Measurements from ENCODE around the gene LRPAP1. TPM values are rescaled to one million over a fixed set of nuclear protein-coding genes. Genes with fewer than 3 reads are reported as not detected.

Gene LRPAP1
- polyA plus RNA-seq, 1 of the 3 experiments (the other 2 are of a cell fraction) = 209 TPM

- no peak overlapping the region for H3K4me3 ChIP-seq (ENCODE audit: low read depth in 2 of 2, low read length in 1 of 2)
- CTCF ChIA-PET = interaction anchor here (3.9 kb wide), 1 partner anchor 11 kb away, joined by 31 read pairs; no protein-coding TSS in a partner anchor
Observed at GRCh38 chr4:3469386-3470243, 62.6 kb downstream of the LRPAP1 start.

More at GRCh38 chr4:3469386-3470243, 62.6 kb downstream of the LRPAP1 start:
- peaks cover 7% of the 10 kb centered on the region for H3F3A ChIP-seq (replicated peaks; ENCODE audit: insufficient read depth)
- H3K9me3 ChIP-seq = no peaks in the 10 kb centered on the region
- H4K20me1 ChIP-seq (ENCODE audit: insufficient read depth) = no peaks in the 10 kb centered on the region
- WGBS (ENCODE audit: low lambda C conversion rate) = 71% methylated on average over 19 of the region's 31 CpGs
- H3K27ac ChIP-seq (ENCODE audit: low read depth in 2 of 2, low read length in 1 of 2) = no peak overlapping the region
- TF ChIP-seq, protein P1, sequence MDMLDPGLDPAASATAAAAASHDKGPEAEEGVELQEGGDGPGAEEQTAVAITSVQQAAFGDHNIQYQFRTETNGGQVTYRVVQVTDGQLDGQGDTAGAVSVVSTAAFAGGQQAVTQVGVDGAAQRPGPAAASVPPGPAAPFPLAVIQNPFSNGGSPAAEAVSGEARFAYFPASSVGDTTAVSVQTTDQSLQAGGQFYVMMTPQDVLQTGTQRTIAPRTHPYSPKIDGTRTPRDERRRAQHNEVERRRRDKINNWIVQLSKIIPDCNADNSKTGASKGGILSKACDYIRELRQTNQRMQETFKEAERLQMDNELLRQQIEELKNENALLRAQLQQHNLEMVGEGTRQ (IDR thresholded peaks at IDR 0.05; ENCODE audit: borderline replicate concordance, low read depth, low read length) = no peak
- TF ChIP-seq YY1 (IDR thresholded peaks at IDR 0.05; ENCODE audit: low read depth) (no peak), FOSL2 (IDR thresholded peaks at IDR 0.05; ENCODE audit: borderline replicate concordance, low read depth) (no peak), ZBTB33 (IDR thresholded peaks at IDR 0.05; ENCODE audit: borderline replicate concordance, low read depth) (no peak), TCF12 (IDR thresholded peaks at IDR 0.05) (no peak), MAX (IDR thresholded peaks at IDR 0.05; ENCODE audit: low read depth) (no peak), TAF1 (IDR thresholded peaks at IDR 0.05; ENCODE audit: borderline replicate concordance, low read depth, low read length) (no peak), NFIC (IDR thresholded peaks at IDR 0.05; ENCODE audit: borderline replicate concordance) (no peak), RCOR1 (IDR thresholded peaks at IDR 0.05; ENCODE audit: low read length) (no peak), REST (IDR thresholded peaks at IDR 0.05; ENCODE audit: low read depth, low read length) (no peak), SMC3 (IDR thresholded peaks at IDR 0.05; ENCODE audit: low read depth, low read length) (no peak), EZH2phosphoT487 (IDR thresholded peaks at IDR 0.05; ENCODE audit: borderline replicate concordance, low read depth) (no peak), POLR2AphosphoS5 (IDR thresholded peaks at IDR 0.05; ENCODE audit: low read depth, low read length) (no peak), TEAD4 (IDR thresholded peaks at IDR 0.05; ENCODE audit: borderline replicate concordance, insufficient read depth) (no peak), SIN3A (IDR thresholded peaks at IDR 0.05; ENCODE audit: borderline replicate concordance, low read depth, low read length) (no peak), EP300 (IDR thresholded peaks at IDR 0.05; ENCODE audit: borderline replicate concordance in 1 of 2, low read depth in 1 of 2, low read length in 1 of 2) (no peak), CHD2 (IDR thresholded peaks at IDR 0.05; ENCODE audit: low read length, partially characterized antibody) (no peak)
- TF ChIP-seq, protein P2, sequence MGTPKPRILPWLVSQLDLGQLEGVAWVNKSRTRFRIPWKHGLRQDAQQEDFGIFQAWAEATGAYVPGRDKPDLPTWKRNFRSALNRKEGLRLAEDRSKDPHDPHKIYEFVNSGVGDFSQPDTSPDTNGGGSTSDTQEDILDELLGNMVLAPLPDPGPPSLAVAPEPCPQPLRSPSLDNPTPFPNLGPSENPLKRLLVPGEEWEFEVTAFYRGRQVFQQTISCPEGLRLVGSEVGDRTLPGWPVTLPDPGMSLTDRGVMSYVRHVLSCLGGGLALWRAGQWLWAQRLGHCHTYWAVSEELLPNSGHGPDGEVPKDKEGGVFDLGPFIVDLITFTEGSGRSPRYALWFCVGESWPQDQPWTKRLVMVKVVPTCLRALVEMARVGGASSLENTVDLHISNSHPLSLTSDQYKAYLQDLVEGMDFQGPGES (IDR thresholded peaks at IDR 0.05; ENCODE audit: low read depth, low read length) = no peak
- TF ChIP-seq, protein P3, sequence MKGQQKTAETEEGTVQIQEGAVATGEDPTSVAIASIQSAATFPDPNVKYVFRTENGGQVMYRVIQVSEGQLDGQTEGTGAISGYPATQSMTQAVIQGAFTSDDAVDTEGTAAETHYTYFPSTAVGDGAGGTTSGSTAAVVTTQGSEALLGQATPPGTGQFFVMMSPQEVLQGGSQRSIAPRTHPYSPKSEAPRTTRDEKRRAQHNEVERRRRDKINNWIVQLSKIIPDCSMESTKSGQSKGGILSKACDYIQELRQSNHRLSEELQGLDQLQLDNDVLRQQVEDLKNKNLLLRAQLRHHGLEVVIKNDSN (IDR thresholded peaks at IDR 0.05; ENCODE audit: borderline replicate concordance, low read depth) = no peak
- TF ChIP-seq, protein P4, sequence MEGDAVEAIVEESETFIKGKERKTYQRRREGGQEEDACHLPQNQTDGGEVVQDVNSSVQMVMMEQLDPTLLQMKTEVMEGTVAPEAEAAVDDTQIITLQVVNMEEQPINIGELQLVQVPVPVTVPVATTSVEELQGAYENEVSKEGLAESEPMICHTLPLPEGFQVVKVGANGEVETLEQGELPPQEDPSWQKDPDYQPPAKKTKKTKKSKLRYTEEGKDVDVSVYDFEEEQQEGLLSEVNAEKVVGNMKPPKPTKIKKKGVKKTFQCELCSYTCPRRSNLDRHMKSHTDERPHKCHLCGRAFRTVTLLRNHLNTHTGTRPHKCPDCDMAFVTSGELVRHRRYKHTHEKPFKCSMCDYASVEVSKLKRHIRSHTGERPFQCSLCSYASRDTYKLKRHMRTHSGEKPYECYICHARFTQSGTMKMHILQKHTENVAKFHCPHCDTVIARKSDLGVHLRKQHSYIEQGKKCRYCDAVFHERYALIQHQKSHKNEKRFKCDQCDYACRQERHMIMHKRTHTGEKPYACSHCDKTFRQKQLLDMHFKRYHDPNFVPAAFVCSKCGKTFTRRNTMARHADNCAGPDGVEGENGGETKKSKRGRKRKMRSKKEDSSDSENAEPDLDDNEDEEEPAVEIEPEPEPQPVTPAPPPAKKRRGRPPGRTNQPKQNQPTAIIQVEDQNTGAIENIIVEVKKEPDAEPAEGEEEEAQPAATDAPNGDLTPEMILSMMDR (IDR thresholded peaks at IDR 0.05) = no peak
- H2AFZ ChIP-seq (ENCODE audit: low read depth) = no peak overlapping the region
- H3K4me2 ChIP-seq = no peak overlapping the region
- no peaks in the 10 kb centered on the region for H3K27me3 ChIP-seq (ENCODE audit: insufficient read depth)
- no peaks in the 10 kb centered on the region for H3K9me2 ChIP-seq
- H3K4me1 ChIP-seq (ENCODE audit: control insufficient read depth in 1 of 2, insufficient read depth in 2 of 2, low read depth in 1 of 2, low read length in 1 of 2) = no peaks in the 10 kb centered on the region
- H3K79me2 ChIP-seq (ENCODE audit: insufficient read depth) = no peaks in the 10 kb centered on the region
- DNase-seq = no peak
- no peaks in the 10 kb centered on the region for H3K36me3 ChIP-seq (replicated peaks in 1 of 2; ENCODE audit: control insufficient read depth in 1 of 2, insufficient read depth in 2 of 2, low read length in 1 of 2)
- no peak overlapping the region for H3K9ac ChIP-seq
- POLR2A ChIA-PET = no interaction called here

Measured in SK-N-SH (cell line).